Measurements from ENCODE around the gene PSTPIP2. TPM values are rescaled to one million over a fixed set of nuclear protein-coding genes. Genes with fewer than 3 reads are reported as not detected.

The PSTPIP2 gene
- total and polyA plus RNA-seq, 2 donors (not counting 1 experiment from before 2014, with no cell fraction given): 0.42 to 0.76 TPM

DNA sequence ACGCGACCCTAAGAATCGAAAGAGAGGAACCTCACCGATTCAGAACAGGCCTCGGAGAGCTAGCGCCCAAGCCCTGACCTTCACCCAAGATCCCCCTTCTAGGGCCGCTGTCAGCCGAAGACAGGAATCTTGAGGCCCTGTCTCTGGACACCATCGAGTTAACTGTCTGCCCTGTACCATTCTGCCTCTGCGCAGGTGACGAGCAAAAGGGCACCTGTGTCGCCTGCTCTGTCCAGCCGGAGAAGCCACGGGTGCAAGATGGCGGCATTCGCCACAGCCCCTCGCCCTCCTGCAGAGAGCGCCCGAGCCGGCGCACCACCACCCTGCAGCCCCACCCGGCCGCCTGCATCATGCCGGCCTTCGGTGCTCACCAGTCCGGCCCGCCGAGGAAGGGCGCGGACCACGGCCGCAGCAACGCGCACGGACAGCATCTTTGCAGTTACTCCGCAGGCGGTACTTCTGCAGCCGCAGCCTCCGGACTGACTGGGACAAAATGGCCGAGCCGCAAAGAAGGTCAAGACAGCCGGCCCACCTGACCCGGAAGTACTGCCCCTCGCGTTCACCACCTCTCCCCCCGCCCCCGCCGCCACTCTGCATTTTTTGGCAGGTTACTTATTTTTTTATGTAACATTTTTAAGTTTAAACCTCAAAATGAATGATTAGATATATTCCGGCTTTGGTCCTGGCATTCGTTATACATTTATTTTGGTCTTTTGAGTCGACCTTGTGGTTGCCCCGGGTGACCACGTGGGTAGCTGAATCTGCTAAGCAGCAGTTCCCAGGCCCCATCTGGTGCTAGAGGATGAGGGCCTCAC, 25.9 kb upstream of the PSTPIP2 start, which contains the start of gene ATP5F1A:
TSS of gene ATP5F1A (minus strand) at position 496 of the 815 bp plus-strand sequence. CDS start at position 431, 65 bp downstream.
- CTCF ChIA-PET: interaction anchor here (0.7 to 2.8 kb wide), 4 partner anchors 24 to 432 kb away, joined by 3 to 16 read pairs (median 6); a partner anchor contains a TSS
- no peak for TF ChIP-seq EZH2 (IDR thresholded peaks at IDR 0.05; ENCODE audit: borderline replicate concordance, insufficient read depth, low read depth, low read length, poor library complexity, severe bottlenecking)
- TF ChIP-seq, protein P1, sequence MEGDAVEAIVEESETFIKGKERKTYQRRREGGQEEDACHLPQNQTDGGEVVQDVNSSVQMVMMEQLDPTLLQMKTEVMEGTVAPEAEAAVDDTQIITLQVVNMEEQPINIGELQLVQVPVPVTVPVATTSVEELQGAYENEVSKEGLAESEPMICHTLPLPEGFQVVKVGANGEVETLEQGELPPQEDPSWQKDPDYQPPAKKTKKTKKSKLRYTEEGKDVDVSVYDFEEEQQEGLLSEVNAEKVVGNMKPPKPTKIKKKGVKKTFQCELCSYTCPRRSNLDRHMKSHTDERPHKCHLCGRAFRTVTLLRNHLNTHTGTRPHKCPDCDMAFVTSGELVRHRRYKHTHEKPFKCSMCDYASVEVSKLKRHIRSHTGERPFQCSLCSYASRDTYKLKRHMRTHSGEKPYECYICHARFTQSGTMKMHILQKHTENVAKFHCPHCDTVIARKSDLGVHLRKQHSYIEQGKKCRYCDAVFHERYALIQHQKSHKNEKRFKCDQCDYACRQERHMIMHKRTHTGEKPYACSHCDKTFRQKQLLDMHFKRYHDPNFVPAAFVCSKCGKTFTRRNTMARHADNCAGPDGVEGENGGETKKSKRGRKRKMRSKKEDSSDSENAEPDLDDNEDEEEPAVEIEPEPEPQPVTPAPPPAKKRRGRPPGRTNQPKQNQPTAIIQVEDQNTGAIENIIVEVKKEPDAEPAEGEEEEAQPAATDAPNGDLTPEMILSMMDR (IDR thresholded peaks at IDR 0.05): no peak
- H2AFZ ChIP-seq (ENCODE audit: insufficient read depth, low read depth, low read length, poor library complexity, severe bottlenecking): peak within 1 kb of the TSS; percentile 96
- Mint-ChIP-seq H3K27ac (peak within 1 kb of the TSS; percentile 97), H3K4me1 (peaks cover 27% of the 10 kb centered on the region), H3K27me3 (no peaks in the 10 kb centered on the region), H3K4me3 (peak within 1 kb of the TSS; percentile 99), H3K9me3 (ENCODE audit: insufficient read depth) (no peaks in the 10 kb centered on the region)
- H3K4me1 ChIP-seq (ENCODE audit: control insufficient read depth in 2 of 2, insufficient read depth in 2 of 2, low read length in 2 of 2): peaks cover 25 to 26% of the 10 kb centered on the region in 2 donors
- peaks cover 0 to 3% (median 0%) of the 10 kb centered on the region in 3 donors for H3K9me3 ChIP-seq (ENCODE audit: control extremely low read depth in 1 of 3, control insufficient read depth in 2 of 3, insufficient read depth in 1 of 3, low read length in 2 of 3)
- H3K4me3 ChIP-seq (ENCODE audit: control extremely low read depth in 1 of 5, extremely low read depth in 1 of 5, insufficient read depth in 1 of 5, low read depth in 2 of 5, low read length in 4 of 5): peak within 1 kb of the TSS; percentile 66 to 80 (median 75)
- DNase-seq (peak; percentile 94), ATAC-seq (ENCODE audit: low read depth) (peak; percentile 88)
- under 1% methylated on average over 46 of the region's 53 CpGs for WGBS (ENCODE audit: insufficient coverage)
- POLR2A ChIA-PET: interaction anchor here (0.7 to 1.1 kb wide), 4 partner anchors 16 to 525 kb away, joined by 3 to 12 read pairs (median 4); no protein-coding TSS in a partner anchor
- no peaks in the 10 kb centered on the region for H3K27me3 ChIP-seq (replicated peaks in 1 of 4; ENCODE audit: control extremely low read depth in 1 of 4, control insufficient read depth in 3 of 4, insufficient read depth in 4 of 4, low read length in 3 of 4)
- peaks cover 52% of the 10 kb centered on the region for H3K79me2 ChIP-seq (ENCODE audit: control insufficient read depth, insufficient read depth, low read length)
- H4K20me1 ChIP-seq (ENCODE audit: control insufficient read depth, insufficient read depth, low read length, poor library complexity, severe bottlenecking): no peaks in the 10 kb centered on the region
- peaks cover 0 to 13% of the 10 kb centered on the region in 2 experiments for H3K36me3 ChIP-seq (replicated peaks in 1 of 2; ENCODE audit: control extremely low read depth in 1 of 2, control insufficient read depth in 1 of 2, extremely low read depth in 1 of 2, insufficient read depth in 2 of 2, low read length in 1 of 2)
- peak within 1 kb of the TSS; percentile 76 to 90 for H3K27ac ChIP-seq (ENCODE audit: low read length in 2 of 2)
- intact Hi-C loops (cut with micrococcal nuclease): loop anchor here (1.0 kb wide), 3 partner anchors 76 to 411 kb away; partner anchors contain the start of gene EPG5
- peak within 1 kb of the TSS; percentile 80 for H3K9ac ChIP-seq (ENCODE audit: low read length)
- H3K4me2 ChIP-seq (replicated peaks; ENCODE audit: low read depth, low read length, poor library complexity, severe bottlenecking): peak within 1 kb of the TSS; percentile 76

Measured in B cell (primary cell).